A549 treated with CORT108297 at 1 μM for 4 hours (cell line): ENCODE data around the gene SLC38A7. TPM values are rescaled to one million over a fixed set of nuclear protein-coding genes. Genes with fewer than 3 reads are reported as not detected.

Source experiments
- total RNA-seq: library from RNA; stranded (reverse); fragments of 200-300 nt; extraction: Qiagen RNA extraction; gene quantifications from 5 replicates; pipeline ENCODE4 v1.2.3, GENCODE V29; 2022

Gene SLC38A7, protein sequence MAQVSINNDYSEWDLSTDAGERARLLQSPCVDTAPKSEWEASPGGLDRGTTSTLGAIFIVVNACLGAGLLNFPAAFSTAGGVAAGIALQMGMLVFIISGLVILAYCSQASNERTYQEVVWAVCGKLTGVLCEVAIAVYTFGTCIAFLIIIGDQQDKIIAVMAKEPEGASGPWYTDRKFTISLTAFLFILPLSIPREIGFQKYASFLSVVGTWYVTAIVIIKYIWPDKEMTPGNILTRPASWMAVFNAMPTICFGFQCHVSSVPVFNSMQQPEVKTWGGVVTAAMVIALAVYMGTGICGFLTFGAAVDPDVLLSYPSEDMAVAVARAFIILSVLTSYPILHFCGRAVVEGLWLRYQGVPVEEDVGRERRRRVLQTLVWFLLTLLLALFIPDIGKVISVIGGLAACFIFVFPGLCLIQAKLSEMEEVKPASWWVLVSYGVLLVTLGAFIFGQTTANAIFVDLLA
- total RNA-seq, result 17.5 to 20.7 TPM (median 19.9 TPM) in 5 replicates

DNA sequence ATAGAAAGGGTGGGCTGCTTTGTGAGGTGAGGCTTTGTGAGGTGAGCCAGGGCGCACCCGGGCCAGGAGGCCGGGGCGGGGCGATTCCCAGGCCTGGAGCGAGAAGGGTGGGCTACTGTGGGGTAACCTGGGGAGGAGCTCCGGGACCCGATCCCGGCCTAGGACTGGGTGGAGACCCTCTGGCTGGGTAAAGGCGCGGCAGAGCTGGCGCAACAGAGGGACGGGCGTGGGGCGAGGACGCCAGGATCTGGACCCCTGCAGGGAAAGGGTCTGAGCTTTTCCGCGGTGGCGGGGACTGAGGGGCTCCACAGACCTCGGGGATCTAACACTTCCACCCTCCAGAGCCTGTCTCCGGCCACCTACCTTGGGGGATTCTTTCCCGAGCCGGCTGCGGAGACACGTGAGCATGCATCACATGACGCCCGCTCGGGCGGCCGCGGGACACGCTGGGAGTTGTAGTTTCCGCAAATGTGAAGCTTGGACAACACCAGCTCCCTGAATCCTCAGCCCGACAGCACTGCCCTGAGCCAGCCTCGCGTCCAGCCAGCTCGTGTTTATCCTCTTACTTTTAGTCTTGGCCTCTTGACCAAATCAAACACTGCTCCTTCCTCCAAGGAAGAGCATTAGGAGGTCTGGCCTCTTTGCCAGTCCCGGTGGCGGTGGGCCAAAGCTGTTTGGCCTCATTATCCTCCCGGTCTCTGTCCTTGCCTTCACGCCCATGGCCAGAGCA is at the start of gene SLC38A7:
SLC38A7 (minus strand) TSS at position 417 of the 730 bp plus-strand sequence. CDS start 4,644 bp downstream, outside the sequence.

DNA sequence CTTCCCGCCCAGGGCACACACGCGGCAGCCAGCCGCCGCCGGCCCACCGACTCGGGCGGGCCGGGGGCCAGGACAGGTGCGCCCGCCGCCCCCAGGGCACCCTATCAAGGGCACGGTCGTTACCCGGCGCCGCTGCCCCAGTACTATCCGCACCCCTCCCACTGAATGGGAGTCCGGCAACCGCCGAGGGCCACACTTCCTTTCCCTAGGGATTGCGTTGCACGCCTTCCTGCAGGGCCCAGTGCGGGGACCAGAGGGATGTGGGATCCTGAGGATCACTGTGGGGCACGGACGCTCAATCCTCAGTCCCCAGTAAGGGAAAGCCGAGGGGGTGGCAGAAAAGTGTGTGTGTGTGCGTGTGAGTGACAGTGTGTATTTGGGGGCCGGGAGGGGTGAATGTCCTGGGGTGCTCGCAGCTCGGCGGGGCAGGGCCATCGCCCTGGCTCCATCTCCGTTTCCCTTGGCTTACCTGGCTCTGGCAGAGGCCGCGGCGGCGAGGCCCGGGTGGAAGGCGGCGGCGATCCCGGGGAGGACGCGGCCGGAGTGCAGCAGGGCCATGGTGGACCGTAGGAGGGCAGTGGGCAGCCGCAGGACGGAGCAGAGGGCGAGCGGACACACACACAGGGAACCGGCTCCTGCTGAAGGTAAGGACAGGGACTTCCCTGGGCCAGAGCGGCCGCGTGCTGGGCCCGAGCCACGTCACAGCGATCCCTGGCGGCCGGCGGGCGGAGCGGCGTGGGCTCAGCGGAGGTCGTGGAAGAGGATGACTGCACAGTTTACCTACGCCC is 49.3 kb upstream of the SLC38A7 start, which contains the start of gene GOT2:
GOT2 (minus strand) TSS at position 646 of the 788 bp plus-strand sequence; CDS start at position 558, 88 bp downstream.

DNA sequence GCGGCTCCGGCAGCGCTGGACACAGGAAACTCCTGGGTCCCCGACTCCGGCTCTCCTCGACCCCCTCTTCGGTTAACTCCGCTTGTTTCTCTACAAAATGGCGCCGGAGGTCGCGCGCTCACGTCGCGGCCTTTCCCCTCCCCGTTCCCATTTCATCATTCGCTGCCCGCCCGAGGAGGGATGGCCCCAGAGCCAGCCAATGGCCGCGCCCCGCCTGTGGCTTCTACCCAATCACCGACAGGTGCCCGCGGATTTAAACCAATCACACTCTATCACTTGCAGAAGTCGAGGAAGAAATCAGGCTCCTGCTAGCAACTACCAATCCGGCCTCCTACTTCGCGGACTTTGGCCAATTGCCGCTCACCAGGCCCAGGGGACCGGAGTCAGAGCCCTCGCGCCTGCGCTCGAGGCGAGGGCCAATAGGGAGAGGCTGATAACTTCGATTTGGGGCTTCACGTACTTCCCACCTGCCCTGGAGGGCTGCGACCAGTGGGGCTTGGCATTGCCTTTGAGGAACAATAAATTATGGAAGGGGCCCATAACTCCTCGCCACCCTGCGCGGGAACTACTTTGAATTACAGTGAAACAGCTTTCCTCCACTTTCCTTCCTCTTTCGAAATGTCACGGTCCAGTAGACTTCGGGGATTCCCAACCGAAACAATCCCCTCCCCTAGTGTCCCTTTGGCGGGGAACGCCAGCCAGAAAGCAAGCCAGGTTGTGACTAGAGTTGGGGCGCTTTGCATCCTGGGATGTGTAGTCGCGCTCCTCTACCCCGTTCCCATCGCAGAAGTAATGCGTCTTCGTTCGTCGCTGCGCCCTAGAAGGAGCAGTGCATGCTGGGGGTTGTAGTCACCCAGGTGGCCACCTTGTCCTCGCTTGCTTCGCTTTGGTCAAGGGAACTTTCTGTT is 54.6 kb downstream of the SLC38A7 start, which contains the start of gene CNOT1:
CNOT1 (minus strand) TSS at position 94 of the 908 bp plus-strand sequence. CDS start 30,489 bp downstream, outside the sequence.

Other genes starting within 250 kb of the SLC38A7 start
- 23.6 to 30.2 TPM (median 28.8 TPM) in 5 replicates for gene NDRG4, start 184.6 kb downstream of the SLC38A7 start, total RNA-seq
- 11.2 to 17.2 TPM (median 16.0 TPM) in 5 replicates for gene SETD6, start 169.3 kb downstream of the SLC38A7 start, total RNA-seq
- 111 to 170 TPM (median 122 TPM) in 5 replicates for gene CNOT1, start 54.9 kb downstream of the SLC38A7 start, total RNA-seq
- gene GOT2, start 49.5 kb upstream of the SLC38A7 start, total RNA-seq, result 176 to 182 TPM (median 177 TPM) in 5 replicates